KMS-11 (cell line): ENCODE results near the gene ANXA11.
"Not testable (repeated sequence)": the region's sequence is repeated elsewhere in the genome, so short reads cannot be mapped to it uniquely, and the experiment has no call there.

ENCODE experiments used
- H2AFZ ChIP-seq: fragments of 200-600 bp; sonication (generic); 2 replicates; pipeline ENCODE4 v1.6.1; 2016; ENCODE audit warnings: antibody characterized with exemption, mixed run types, low read depth
- H3K27ac ChIP-seq: fragments of 200-600 bp; sonication (generic); 2 replicates; pipeline ENCODE4 v1.6.1; 2016; ENCODE audit warnings: mild to moderate bottlenecking, mixed run types
- H3K27me3 ChIP-seq: fragments of 200-600 bp; sonication (generic); 2 replicates; pipeline ENCODE4 v1.6.1; 2017; ENCODE audit warnings: mild to moderate bottlenecking, low read depth, mixed run types, moderate library complexity; ENCODE audit not compliant: insufficient read depth
- H3K36me3 ChIP-seq: fragments of 200-600 bp; sonication (generic); 2 replicates; pipeline ENCODE4 v1.6.1; 2017; ENCODE audit warnings: mild to moderate bottlenecking, mixed run types; ENCODE audit not compliant: insufficient read depth
- H3K4me1 ChIP-seq: fragments of 200-600 bp; sonication (generic); 2 replicates; pipeline ENCODE4 v1.6.1; 2016; ENCODE audit warnings: mild to moderate bottlenecking, low read depth, mixed run types; ENCODE audit not compliant: poor library complexity, severe bottlenecking
- H3K4me2 ChIP-seq: fragments of 200-600 bp; sonication (generic); 2 replicates; pipeline ENCODE4 v1.7.0; 2016; ENCODE audit warnings: mild to moderate bottlenecking, mixed run types
- H3K4me3 ChIP-seq: fragments of 200-600 bp; sonication (generic); IDR thresholded peaks from 2 replicates; pipeline ENCODE4 v1.6.1; 2017; ENCODE audit warnings: low read depth, low read length, mixed read lengths; ENCODE audit not compliant: insufficient read depth
- H3K79me2 ChIP-seq: fragments of 200-600 bp; sonication (generic); 2 replicates; pipeline ENCODE4 v1.6.1; 2016; ENCODE audit warnings: low read depth, mixed run types; ENCODE audit not compliant: insufficient read depth
- H3K9ac ChIP-seq: fragments of 200-600 bp; sonication (generic); 2 replicates; pipeline ENCODE4 v1.6.1; 2016; ENCODE audit warnings: mild to moderate bottlenecking, mixed run types
- H4K20me1 ChIP-seq: fragments of 200-600 bp; sonication (generic); 2 replicates; pipeline ENCODE4 v1.6.1; 2016; ENCODE audit warnings: mild to moderate bottlenecking, mixed run types; ENCODE audit not compliant: insufficient read depth
- TF ChIP-seq, protein P1 (sequence below): fragments of 200-600 bp; sonication (generic); conservative IDR thresholded peaks from 2 replicates; pipeline ENCODE4 v1.6.1; 2017; ENCODE audit warnings: low read depth, mild to moderate bottlenecking, antibody characterized with exemption, low read length, moderate library complexity, mixed read lengths

The ANXA11 gene

GRCh38 chr10:80148166-80148805 lies 57.1 kb downstream of the ANXA11 start:
- no peaks in the 10 kb centered on the region for H3K27me3 ChIP-seq
- H2AFZ ChIP-seq = no peak overlapping the region
- no peak overlapping the region for H3K4me3 ChIP-seq
- H4K20me1 ChIP-seq = no peaks in the 10 kb centered on the region
- H3K4me2 ChIP-seq = no peak overlapping the region
- no peak overlapping the region for H3K9ac ChIP-seq
- H3K36me3 ChIP-seq = no peaks in the 10 kb centered on the region
- TF ChIP-seq, protein P1, sequence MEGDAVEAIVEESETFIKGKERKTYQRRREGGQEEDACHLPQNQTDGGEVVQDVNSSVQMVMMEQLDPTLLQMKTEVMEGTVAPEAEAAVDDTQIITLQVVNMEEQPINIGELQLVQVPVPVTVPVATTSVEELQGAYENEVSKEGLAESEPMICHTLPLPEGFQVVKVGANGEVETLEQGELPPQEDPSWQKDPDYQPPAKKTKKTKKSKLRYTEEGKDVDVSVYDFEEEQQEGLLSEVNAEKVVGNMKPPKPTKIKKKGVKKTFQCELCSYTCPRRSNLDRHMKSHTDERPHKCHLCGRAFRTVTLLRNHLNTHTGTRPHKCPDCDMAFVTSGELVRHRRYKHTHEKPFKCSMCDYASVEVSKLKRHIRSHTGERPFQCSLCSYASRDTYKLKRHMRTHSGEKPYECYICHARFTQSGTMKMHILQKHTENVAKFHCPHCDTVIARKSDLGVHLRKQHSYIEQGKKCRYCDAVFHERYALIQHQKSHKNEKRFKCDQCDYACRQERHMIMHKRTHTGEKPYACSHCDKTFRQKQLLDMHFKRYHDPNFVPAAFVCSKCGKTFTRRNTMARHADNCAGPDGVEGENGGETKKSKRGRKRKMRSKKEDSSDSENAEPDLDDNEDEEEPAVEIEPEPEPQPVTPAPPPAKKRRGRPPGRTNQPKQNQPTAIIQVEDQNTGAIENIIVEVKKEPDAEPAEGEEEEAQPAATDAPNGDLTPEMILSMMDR = no peak
- H3K79me2 ChIP-seq = no peaks in the 10 kb centered on the region
- peaks cover 7% of the 10 kb centered on the region for H3K4me1 ChIP-seq
- H3K27ac ChIP-seq = no peak overlapping the region

- H3K4me2 ChIP-seq = no peak overlapping the region
- H3K36me3 ChIP-seq = no peaks in the 10 kb centered on the region
- H3K4me3 ChIP-seq = no peak overlapping the region
- no peak overlapping the region for H2AFZ ChIP-seq
- no peak overlapping the region for H3K27ac ChIP-seq
- TF ChIP-seq, protein P1 = no peak
- H3K4me1 ChIP-seq = peaks cover 7% of the 10 kb centered on the region
- no peak overlapping the region for H3K9ac ChIP-seq
- no peaks in the 10 kb centered on the region for H3K27me3 ChIP-seq
- no peaks in the 10 kb centered on the region for H3K79me2 ChIP-seq
- H4K20me1 ChIP-seq = no peaks in the 10 kb centered on the region
These were observed 58.4 kb downstream of the ANXA11 start for GRCh38 chr10:80146918-80147317.

- not testable (repeated sequence) for H3K36me3 ChIP-seq, H3K27ac ChIP-seq, H3K9ac ChIP-seq, H3K4me1 ChIP-seq, H3K79me2 ChIP-seq, H3K4me3 ChIP-seq, H3K27me3 ChIP-seq, H2AFZ ChIP-seq, H4K20me1 ChIP-seq
- peak overlapping the region; percentile 82; the same call in 1 of the 2 replicates for H3K4me2 ChIP-seq
These were observed 59.7 kb downstream of the ANXA11 start for GRCh38 chr10:80145406-80146308.

GRCh38 chr10:80144696-80145131 lies 60.6 kb downstream of the ANXA11 start:
- peak overlapping the region; percentile 82; the same call in 1 of the 2 replicates for H3K4me2 ChIP-seq
- H3K4me1 ChIP-seq = peaks cover 7% of the 10 kb centered on the region
- peak overlapping the region; percentile 72; the same call in 1 of the 2 replicates for H2AFZ ChIP-seq
- no peak overlapping the region for H3K4me3 ChIP-seq
- H4K20me1 ChIP-seq = no peaks in the 10 kb centered on the region
- H3K36me3 ChIP-seq = no peaks in the 10 kb centered on the region
- H3K27ac ChIP-seq = no peak overlapping the region
- peak overlapping the region; percentile 7; the same call in 1 of the 2 replicates for H3K9ac ChIP-seq
- H3K79me2 ChIP-seq = no peaks in the 10 kb centered on the region
- TF ChIP-seq, protein P1 = no peak
- H3K27me3 ChIP-seq = no peaks in the 10 kb centered on the region
